NCI-H460 (cell line): ENCODE results near the gene EMB. TPM values are rescaled to one million over a fixed set of nuclear protein-coding genes. Genes with fewer than 3 reads are reported as not detected.
"Not testable (repeated sequence)": the region's sequence is repeated elsewhere in the genome, so short reads cannot be mapped to it uniquely, and the experiment has no call there.

Experiments used
- DNase-seq: peaks from one replicate; pipeline ENCODE4 v3.0.0-alpha.2; 2016; ENCODE audit warnings: low read depth; ENCODE audit errors: extremely low read depth
- polyA plus RNA-seq: library from polyadenylated mRNA; depleted of rRNA; stranded (reverse); fragments of >200 nt; gene quantifications from 2 replicates; pipeline ENCODE4 v1.2.3, GENCODE V29; 2014; cell fraction: nucleus; rRNA removed
- total RNA-seq: library from RNA; depleted of rRNA; stranded (reverse); fragments of >200 nt; shearing (Covaris generic); gene quantifications from 2 replicates; pipeline ENCODE4 v1.2.3, GENCODE V29; 2014; rRNA removed

Gene EMB
- 21.7 and 23.4 TPM in 2 replicates for total RNA-seq
- polyA plus RNA-seq, result 13.4 and 23.3 TPM in 2 replicates

GRCh38 chr5:50440651-50441492 is at the start of gene EMB:
Gene EMB (minus strand): TSS chr5:50441288. CDS start chr5:50441151, 137 bp downstream.
- peak; percentile 43 for DNase-seq

- DNase-seq, result not testable (repeated sequence)
Observed at GRCh38 chr5:50489491-50489890, 48.4 kb upstream of the EMB start.

- not testable (repeated sequence) for DNase-seq
Observed at GRCh38 chr5:50478790-50479189, 37.7 kb upstream of the EMB start.

- DNase-seq, result no peak
Observed at GRCh38 chr5:50476549-50476948, 35.5 kb upstream of the EMB start.

GRCh38 chr5:50465015-50465414 is 23.9 kb upstream of the EMB start:
- not testable (repeated sequence) for DNase-seq

GRCh38 chr5:50463726-50464125 is 22.6 kb upstream of the EMB start:
- DNase-seq, result no peak

GRCh38 chr5:50463047-50463446 is 22.0 kb upstream of the EMB start:
- DNase-seq, result no peak

GRCh38 chr5:50462579-50462978 is 21.5 kb upstream of the EMB start:
- not testable (repeated sequence) for DNase-seq

- DNase-seq, result not testable (repeated sequence)
Observed at GRCh38 chr5:50458372-50458771, 17.3 kb upstream of the EMB start.

GRCh38 chr5:50449241-50449640 is 8.2 kb upstream of the EMB start:
- DNase-seq, result not testable (repeated sequence)

GRCh38 chr5:50447941-50448340 is 6.9 kb upstream of the EMB start:
- DNase-seq, result no peak

GRCh38 chr5:50447228-50447627 is 6.1 kb upstream of the EMB start:
- DNase-seq, result no peak

GRCh38 chr5:50445296-50445949 is 4.3 kb upstream of the EMB start:
- no peak for DNase-seq

GRCh38 chr5:50442559-50443539 is 1.8 kb upstream of the EMB start:
- DNase-seq, result not testable (repeated sequence)

GRCh38 chr5:50441493-50441955 is 436 bp upstream of the EMB start:
- no peak for DNase-seq

- DNase-seq, result no peak
Observed at GRCh38 chr5:50439221-50439620, 1.9 kb downstream of the EMB start.

GRCh38 chr5:50438060-50438459 is 3.0 kb downstream of the EMB start:
- DNase-seq, result not testable (repeated sequence)

- no peak for DNase-seq
Observed at GRCh38 chr5:50435168-50435567, 5.9 kb downstream of the EMB start.

- DNase-seq, result not testable (repeated sequence)
Observed at GRCh38 chr5:50431133-50431904, 9.8 kb downstream of the EMB start.
